Epidermal melanocyte (primary cell): Measurements from ENCODE around the gene PSMB11.

Source experiments
- DNase-seq: peaks from one replicate; pipeline ENCODE4 v3.0.0; 2011; ENCODE audit warnings: low spot score; ENCODE audit not compliant: insufficient read length

Gene PSMB11

DNA sequence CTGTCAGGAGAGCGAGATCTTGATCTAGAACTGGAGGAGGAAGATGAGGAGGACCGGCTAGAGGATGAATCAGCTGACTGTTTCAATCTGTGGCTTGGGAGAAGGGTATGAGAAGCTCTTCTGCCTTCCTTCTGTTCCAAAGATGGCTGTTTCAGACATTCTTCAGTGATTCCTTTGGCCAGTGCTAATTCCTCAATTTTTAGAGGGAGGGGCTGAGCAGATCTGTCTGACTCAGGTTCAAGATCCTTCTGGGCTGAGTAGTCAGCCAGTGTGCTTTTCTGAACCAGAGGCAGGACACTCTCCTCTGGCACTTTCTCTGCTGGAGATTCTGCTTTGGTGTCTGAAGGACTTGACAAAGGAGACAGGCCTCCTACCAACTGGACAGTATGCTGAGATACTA lies 37.7 kb downstream of the PSMB11 start:
- no peak for DNase-seq

DNA sequence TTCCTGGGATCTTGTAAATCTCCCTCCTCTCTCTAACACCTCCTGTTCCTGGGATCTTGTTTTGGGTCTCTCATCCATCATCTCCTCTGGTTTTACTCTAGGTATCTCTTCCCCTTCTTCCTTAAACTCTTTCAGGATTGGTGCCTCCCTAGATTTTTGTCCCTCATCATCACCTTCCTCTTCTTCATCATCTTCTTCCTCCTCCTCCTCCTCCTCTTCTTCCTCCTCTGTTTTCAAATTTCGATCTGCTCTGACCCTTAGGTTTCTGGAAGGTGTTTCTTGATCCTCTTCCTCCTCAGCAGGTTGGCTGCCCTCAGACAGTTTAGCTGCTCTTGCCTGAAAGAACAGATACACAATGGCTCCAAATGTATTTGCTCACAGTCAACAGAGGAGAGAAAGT lies 38.5 kb downstream of the PSMB11 start:
- DNase-seq: no peak

GRCh38 chr14:23085458-23085857 lies 43.4 kb downstream of the PSMB11 start:
- no peak for DNase-seq

- no peak for DNase-seq
Measured at GRCh38 chr14:23086565-23086964, 44.6 kb downstream of the PSMB11 start.

- no peak for DNase-seq
Measured at GRCh38 chr14:23089498-23090253, 47.7 kb downstream of the PSMB11 start.

GRCh38 chr14:23090254-23090636 lies 48.2 kb downstream of the PSMB11 start:
- DNase-seq: no peak

- DNase-seq: no peak
Measured at GRCh38 chr14:23091294-23092225, 49.5 kb downstream of the PSMB11 start.

- DNase-seq: no peak
Measured at GRCh38 chr14:23093104-23093503, 51.1 kb downstream of the PSMB11 start.

DNA sequence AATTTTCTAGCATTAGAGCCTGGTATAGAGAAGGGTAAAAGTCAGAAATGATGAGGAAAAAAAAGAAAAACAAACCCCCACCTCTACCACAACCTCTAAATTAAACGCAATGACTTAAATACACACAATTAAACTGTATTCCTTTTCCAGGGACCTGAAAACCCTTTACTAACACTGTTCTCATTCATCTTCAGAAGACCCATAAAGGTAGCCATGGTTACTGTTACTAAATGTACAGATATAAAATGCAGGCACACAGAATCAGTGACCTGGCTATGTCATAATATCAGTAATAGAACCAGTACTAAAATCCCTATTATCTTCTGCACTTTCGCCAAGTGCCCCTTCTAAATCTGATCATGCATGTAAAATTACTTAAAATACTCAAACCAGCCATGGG lies 51.5 kb downstream of the PSMB11 start:
- no peak for DNase-seq
